Measurements from ENCODE around the gene PRRT1B. TPM values are rescaled to one million over a fixed set of nuclear protein-coding genes. Genes with fewer than 3 reads are reported as not detected.

PRRT1B gene
- total and polyA plus RNA-seq, 9 of the 15 experiments (the other 6 are each of a cell fraction or from before 2014, with no cell fraction given) = not detected

DNA sequence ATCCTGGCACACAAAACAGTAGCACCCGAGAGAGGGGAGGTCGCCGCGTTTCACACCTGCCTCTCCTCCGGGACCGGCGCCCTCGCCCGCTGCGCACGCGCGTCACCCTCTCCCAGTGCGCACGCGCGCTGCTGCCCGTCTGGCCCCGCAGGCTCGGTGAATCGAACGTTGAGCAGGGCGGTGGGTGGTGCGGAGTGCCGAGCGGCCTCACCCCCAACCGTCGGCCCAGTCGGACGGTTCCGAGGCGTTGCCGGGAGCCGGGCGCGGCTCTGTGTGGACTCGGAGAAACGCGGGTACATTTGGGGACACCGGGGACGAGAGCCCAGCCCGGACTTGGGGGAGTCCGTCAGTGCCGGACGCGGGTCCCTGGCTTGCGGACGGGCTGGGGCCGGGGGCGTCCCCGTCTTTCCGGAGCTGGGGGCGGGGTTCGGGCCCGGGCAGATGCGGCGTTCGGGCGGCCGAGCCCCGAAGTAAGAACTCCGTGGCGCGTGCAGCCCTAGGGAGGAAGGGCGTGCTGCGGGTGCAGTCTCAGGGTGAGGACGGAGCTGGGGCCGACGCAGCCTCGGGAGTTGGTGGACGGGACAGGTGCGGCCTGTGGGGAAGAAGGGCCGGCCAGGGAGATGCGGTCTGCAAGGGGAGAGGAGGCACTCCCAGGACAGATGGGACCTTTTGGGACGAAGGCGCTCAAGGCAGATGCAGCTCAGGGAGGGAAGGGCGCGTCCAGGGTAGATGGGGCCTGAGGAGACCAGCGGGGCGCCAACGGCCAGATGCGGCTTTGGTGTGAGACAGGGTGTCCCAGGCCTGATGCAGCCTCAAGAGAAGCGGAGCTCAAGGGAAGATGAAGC lies 42.3 kb upstream of the PRRT1B start, which contains the start of gene POMT1 (continued):
- TF ChIP-seq XRCC5 (IDR thresholded peaks at IDR 0.05; ENCODE audit: low read depth, low read length) (peak; percentile 93), POLR2B (IDR thresholded peaks at IDR 0.05; ENCODE audit: low read depth, partially characterized antibody) (peak; percentile 75), FOXK2 (conservative IDR thresholded peaks at IDR 0.05 in 1 of 2, IDR thresholded peaks at IDR 0.05 in 1 of 2; ENCODE audit: low read depth in 2 of 2) (0 out of 4 replicates have a peak, but pooled peaks of 1 of the 2 experiments have one; percentile 17), RNF2 (IDR thresholded peaks at IDR 0.05) (0 out of 2 replicates have a peak, but pooled peaks have one; percentile 18), NR2C2 (CRISPR knock-in tag; IDR thresholded peaks at IDR 0.05) (no peak), NR2C2 (tag; IDR thresholded peaks at IDR 0.05) (peak; percentile 65; the same call in 1 of the 2 replicates), ZNF778 (CRISPR knock-in tag; IDR thresholded peaks at IDR 0.05) (no peak), TAF15 (IDR thresholded peaks at IDR 0.05; ENCODE audit: low read depth, low read length) (no peak), ATF2 (CRISPR knock-in tag; IDR thresholded peaks at IDR 0.05) (no peak), ELK1 (CRISPR knock-in tag; IDR thresholded peaks at IDR 0.05) (no peak), ZNF184 (CRISPR knock-in tag; IDR thresholded peaks at IDR 0.05) (no peak), RB1 (IDR thresholded peaks at IDR 0.05; ENCODE audit: low read depth) (peak; percentile 88), FOXJ2 (tag; IDR thresholded peaks at IDR 0.05) (no peak), SP1 (CRISPR knock-in tag; IDR thresholded peaks at IDR 0.05) (peak; percentile 79), MAFK (IDR thresholded peaks at IDR 0.05; ENCODE audit: low read length) (no peak), POLR2AphosphoS5 (IDR thresholded peaks at IDR 0.05; ENCODE audit: control insufficient read depth, insufficient read depth, low read depth, low read length) (peak; percentile 44; the same call in 1 of the 2 replicates), CREB1 (IDR thresholded peaks at IDR 0.05) (no peak; the same call in 1 of the 2 replicates), CREB1 (CRISPR knock-in tag; IDR thresholded peaks at IDR 0.05) (peak; percentile 74)
- TF ChIP-seq, protein P1, sequence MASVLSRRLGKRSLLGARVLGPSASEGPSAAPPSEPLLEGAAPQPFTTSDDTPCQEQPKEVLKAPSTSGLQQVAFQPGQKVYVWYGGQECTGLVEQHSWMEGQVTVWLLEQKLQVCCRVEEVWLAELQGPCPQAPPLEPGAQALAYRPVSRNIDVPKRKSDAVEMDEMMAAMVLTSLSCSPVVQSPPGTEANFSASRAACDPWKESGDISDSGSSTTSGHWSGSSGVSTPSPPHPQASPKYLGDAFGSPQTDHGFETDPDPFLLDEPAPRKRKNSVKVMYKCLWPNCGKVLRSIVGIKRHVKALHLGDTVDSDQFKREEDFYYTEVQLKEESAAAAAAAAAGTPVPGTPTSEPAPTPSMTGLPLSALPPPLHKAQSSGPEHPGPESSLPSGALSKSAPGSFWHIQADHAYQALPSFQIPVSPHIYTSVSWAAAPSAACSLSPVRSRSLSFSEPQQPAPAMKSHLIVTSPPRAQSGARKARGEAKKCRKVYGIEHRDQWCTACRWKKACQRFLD (CRISPR knock-in tag; IDR thresholded peaks at IDR 0.05) = no peak
- TF ChIP-seq, protein P2, sequence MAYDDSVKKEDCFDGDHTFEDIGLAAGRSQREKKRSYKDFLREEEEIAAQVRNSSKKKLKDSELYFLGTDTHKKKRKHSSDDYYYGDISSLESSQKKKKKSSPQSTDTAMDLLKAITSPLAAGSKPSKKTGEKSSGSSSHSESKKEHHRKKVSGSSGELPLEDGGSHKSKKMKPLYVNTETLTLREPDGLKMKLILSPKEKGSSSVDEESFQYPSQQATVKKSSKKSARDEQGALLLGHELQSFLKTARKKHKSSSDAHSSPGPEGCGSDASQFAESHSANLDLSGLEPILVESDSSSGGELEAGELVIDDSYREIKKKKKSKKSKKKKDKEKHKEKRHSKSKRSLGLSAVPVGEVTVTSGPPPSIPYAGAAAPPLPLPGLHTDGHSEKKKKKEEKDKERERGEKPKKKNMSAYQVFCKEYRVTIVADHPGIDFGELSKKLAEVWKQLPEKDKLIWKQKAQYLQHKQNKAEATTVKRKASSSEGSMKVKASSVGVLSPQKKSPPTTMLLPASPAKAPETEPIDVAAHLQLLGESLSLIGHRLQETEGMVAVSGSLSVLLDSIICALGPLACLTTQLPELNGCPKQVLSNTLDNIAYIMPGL (CRISPR knock-in tag; IDR thresholded peaks at IDR 0.05) = 0 out of 2 replicates have a peak, but pooled peaks have one; percentile 61
